HL-60 (cell line): ENCODE measurements around the gene ZNF716.

ENCODE experiments used
- DNase-seq, 2 experiments: peaks; one replicate each; pipeline ENCODE4 v3.0.0-alpha.2; 2010 to 2020; ENCODE audit warnings: low read depth in 1 of 2, low spot score in 1 of 2
- H3K27ac ChIP-seq: fragments of 250-450 bp; sonication (Bioruptor Pico); replicated peaks from 2 replicates; pipeline ENCODE4 v1.5.1; 2020; ENCODE audit warnings: mild to moderate bottlenecking, moderate library complexity
- H3K27me3 ChIP-seq: fragments of 250-450 bp; sonication (Bioruptor Pico); 2 replicates; pipeline ENCODE4 v1.5.1; 2021; ENCODE audit warnings: mild to moderate bottlenecking, moderate library complexity; ENCODE audit not compliant: insufficient read depth, poor library complexity, severe bottlenecking
- H3K4me3 ChIP-seq: replicated peaks from 2 replicates; pipeline ENCODE4 v1.5.1; 2011; ENCODE audit warnings: mild to moderate bottlenecking, control low read depth, low read length; ENCODE audit not compliant: insufficient read depth
- GABPA ChIP-seq: IDR thresholded peaks from 2 replicates; pipeline ENCODE4 v1.6.1; 2012; ENCODE audit warnings: low read depth
- POLR2AphosphoS5 ChIP-seq: IDR thresholded peaks from 2 replicates; pipeline ENCODE4 v1.6.1; 2012; ENCODE audit warnings: low read depth
- REST ChIP-seq: IDR thresholded peaks from 2 replicates; pipeline ENCODE4 v1.6.1; 2012; ENCODE audit warnings: low read depth; ENCODE audit not compliant: insufficient replicate concordance
- SPI1 ChIP-seq: IDR thresholded peaks from 2 replicates; pipeline ENCODE4 v1.6.1; 2012; ENCODE audit warnings: low read depth, mild to moderate bottlenecking, borderline replicate concordance
- TF ChIP-seq, protein P1 (sequence below): IDR thresholded peaks from one replicate; pipeline ENCODE4 v1.5.1; 2011; ENCODE audit warnings: low read length, control low read depth, inconsistent platforms; ENCODE audit not compliant: insufficient read depth

ZNF716 gene

DNA sequence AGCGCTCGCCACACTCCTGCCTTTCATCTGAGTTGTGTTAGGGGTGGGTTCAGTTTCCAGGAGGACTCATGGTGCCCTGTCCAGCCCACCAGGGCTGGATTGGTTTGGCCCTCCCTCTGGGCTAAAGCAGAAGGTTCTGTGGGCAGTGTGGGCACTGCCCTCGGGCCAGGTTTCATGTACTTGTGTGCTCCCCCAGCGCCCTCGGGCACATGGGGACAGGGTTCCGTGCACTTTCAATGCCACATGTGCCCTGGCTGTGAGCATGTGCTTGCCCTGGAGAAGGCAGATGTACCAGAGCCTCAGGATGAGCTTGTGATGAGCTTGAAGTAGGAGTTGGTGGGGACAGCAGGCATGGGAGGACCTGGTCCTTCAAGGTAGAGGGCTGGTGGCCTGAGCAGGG is 35.6 kb upstream of the ZNF716 start:
- no peak for TF ChIP-seq POLR2AphosphoS5
- TF ChIP-seq, protein P1, sequence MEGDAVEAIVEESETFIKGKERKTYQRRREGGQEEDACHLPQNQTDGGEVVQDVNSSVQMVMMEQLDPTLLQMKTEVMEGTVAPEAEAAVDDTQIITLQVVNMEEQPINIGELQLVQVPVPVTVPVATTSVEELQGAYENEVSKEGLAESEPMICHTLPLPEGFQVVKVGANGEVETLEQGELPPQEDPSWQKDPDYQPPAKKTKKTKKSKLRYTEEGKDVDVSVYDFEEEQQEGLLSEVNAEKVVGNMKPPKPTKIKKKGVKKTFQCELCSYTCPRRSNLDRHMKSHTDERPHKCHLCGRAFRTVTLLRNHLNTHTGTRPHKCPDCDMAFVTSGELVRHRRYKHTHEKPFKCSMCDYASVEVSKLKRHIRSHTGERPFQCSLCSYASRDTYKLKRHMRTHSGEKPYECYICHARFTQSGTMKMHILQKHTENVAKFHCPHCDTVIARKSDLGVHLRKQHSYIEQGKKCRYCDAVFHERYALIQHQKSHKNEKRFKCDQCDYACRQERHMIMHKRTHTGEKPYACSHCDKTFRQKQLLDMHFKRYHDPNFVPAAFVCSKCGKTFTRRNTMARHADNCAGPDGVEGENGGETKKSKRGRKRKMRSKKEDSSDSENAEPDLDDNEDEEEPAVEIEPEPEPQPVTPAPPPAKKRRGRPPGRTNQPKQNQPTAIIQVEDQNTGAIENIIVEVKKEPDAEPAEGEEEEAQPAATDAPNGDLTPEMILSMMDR = no peak
- TF ChIP-seq REST = no peak
- no peak for TF ChIP-seq SPI1
- no peak for TF ChIP-seq GABPA
- Histone ChIP-seq H3K27me3 (no peaks in the 10 kb centered on the region), H3K27ac (no peak overlapping the region), H3K4me3 (no peak overlapping the region)
- DNase-seq = no peak

DNA sequence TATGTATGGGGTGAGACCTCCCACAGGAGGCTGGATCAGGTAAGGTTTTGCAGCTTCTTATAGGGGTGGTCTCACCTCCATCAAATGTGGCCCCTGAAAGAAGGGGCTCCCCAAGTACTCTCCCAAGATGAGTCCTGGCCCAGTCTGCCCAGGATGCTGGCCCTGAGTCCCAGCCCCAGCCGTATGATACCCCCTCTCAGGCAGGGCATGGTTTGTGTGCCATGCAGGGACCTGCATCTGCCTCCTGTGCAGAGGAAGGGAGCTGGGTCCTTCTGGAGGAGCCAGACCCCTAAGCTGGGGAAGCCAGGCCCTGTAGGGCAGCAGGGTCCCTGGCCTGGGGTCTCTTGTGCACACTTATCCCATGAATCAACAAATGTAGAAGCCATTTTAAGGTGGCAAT is 35.1 kb upstream of the ZNF716 start:
- no peak for TF ChIP-seq POLR2AphosphoS5
- TF ChIP-seq SPI1 = no peak
- TF ChIP-seq REST = no peak
- TF ChIP-seq, protein P1 = no peak
- TF ChIP-seq GABPA = no peak
- DNase-seq = no peak

DNA sequence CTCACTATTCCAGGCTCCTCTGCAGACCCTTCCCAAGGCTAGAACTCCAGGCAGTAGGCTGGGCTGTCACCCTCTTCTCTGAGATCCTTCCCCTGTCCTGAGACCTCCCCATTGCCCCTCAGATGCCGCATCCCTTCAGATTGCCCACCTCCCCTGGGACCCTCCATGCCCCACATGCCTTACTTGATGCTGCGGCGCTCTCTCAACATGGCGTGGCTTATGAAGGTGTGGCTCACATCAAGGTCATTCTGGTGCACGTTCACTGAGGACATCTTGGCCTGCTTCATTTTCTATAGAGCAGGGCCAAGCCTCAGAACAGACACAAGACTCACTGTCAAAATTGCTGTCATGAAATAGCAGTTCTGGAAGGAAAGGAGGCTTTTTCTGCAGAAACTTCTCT is 34.7 kb upstream of the ZNF716 start:
- DNase-seq = no peak
- Histone ChIP-seq H3K27ac (no peak overlapping the region), H3K27me3 (no peaks in the 10 kb centered on the region), H3K4me3 (no peak overlapping the region)
- TF ChIP-seq GABPA (no peak), SPI1 (no peak), REST (no peak), POLR2AphosphoS5 (no peak)
- TF ChIP-seq, protein P1 = no peak

More for the DNA sequence above, 35.1 kb upstream of the ZNF716 start:
- H3K27me3 ChIP-seq = no peaks in the 10 kb centered on the region
- H3K27ac ChIP-seq = no peak overlapping the region
- no peak overlapping the region for H3K4me3 ChIP-seq
